H1 (cell line): ENCODE results near the gene CROCC2. TPM values are rescaled to one million over a fixed set of nuclear protein-coding genes. Genes with fewer than 3 reads are reported as not detected.

ENCODE experiments used
- CTCF ChIA-PET: fragments of 300-600 bp; sonication (Branson Sonifier 250); formaldehyde crosslinking; loops from one replicate; lab custom pipeline; 2021; ENCODE audit not compliant: partially characterized antibody; lab: Charles Lee
- POLR2A ChIA-PET: fragments of 300-600 bp; sonication (Branson Sonifier 250); formaldehyde crosslinking; loops from one replicate; lab custom pipeline; 2021; ENCODE audit warnings: inconsistent platforms; ENCODE audit not compliant: partially characterized antibody; lab: Charles Lee
- DNase-seq, 2 experiments: peaks; one replicate each; pipeline versions ENCODE4 v3.0.0 to v3.0.0-alpha.2; 2010 to 2022; ENCODE audit warnings: low spot score in 2 of 2, low read depth in 1 of 2, mixed read lengths in 1 of 2
- FAIRE-seq: peaks from 2 replicates; lab custom pipeline; 2011; peaks lifted over from hg19 to GRCh38; lab: Jason Lieb, UNC
- H2AFZ ChIP-seq: 2 replicates; pipeline ENCODE4 v1.8.1; 2012; ENCODE audit warnings: low read length, inconsistent platforms
- H2AK5ac ChIP-seq: 2 replicates; pipeline ENCODE4 v1.6.1; 2013; ENCODE audit warnings: low read depth, low read length
- H2BK120ac ChIP-seq: replicated peaks from 2 replicates; pipeline ENCODE3; 2013; ENCODE audit warnings: low read depth, low read length, inconsistent platforms
- H2BK12ac ChIP-seq: 2 replicates; pipeline ENCODE4 v1.6.1; 2013; ENCODE audit warnings: low read depth, low read length
- H2BK15ac ChIP-seq: 2 replicates; pipeline ENCODE4 v1.6.1; 2013; ENCODE audit warnings: low read length
- H2BK20ac ChIP-seq: 2 replicates; pipeline ENCODE4 v1.6.1; 2013; ENCODE audit warnings: low read length
- H2BK5ac ChIP-seq: 2 replicates; pipeline ENCODE4 v1.6.1; 2013; ENCODE audit warnings: low read depth, low read length
- H3K14ac ChIP-seq: 2 replicates; pipeline ENCODE4 v1.6.1; 2013; ENCODE audit warnings: inconsistent platforms; ENCODE audit not compliant: insufficient read length
- H3K18ac ChIP-seq: 2 replicates; pipeline ENCODE4 v1.6.1; 2013; ENCODE audit warnings: low read length; ENCODE audit errors: extremely low read depth
- H3K23ac ChIP-seq: 2 replicates; pipeline ENCODE4 v1.6.1; 2013; ENCODE audit warnings: inconsistent platforms; ENCODE audit not compliant: insufficient read length
- H3K23me2 ChIP-seq: 2 replicates; pipeline ENCODE4 v1.6.1; 2013; ENCODE audit warnings: low read depth, low read length
- H3K27ac ChIP-seq: 2 replicates; pipeline ENCODE4 v1.6.1; 2011; ENCODE audit warnings: low read depth, low read length, inconsistent platforms
- H3K27me3 ChIP-seq, 4 experiments: replicated peaks in 1 of 4; 1 replicate in 1 of 4; 2 replicates in 3 of 4; pipeline versions ENCODE4 v1.6.1 to v1.8.1; 2011 to 2013; ENCODE audit warnings: low read length in 3 of 4, mild to moderate bottlenecking in 3 of 4, inconsistent platforms in 2 of 4, mixed read lengths in 2 of 4, moderate library complexity in 1 of 4; ENCODE audit not compliant: control insufficient read depth in 3 of 4, insufficient read depth in 3 of 4; ENCODE audit errors: extremely low read depth in 1 of 4
- H3K36me3 ChIP-seq, 4 experiments: 2 replicates each; pipeline versions ENCODE4 v1.6.1 to v1.8.1; 2011 to 2013; ENCODE audit warnings: mild to moderate bottlenecking in 4 of 4, low read length in 3 of 4, moderate library complexity in 2 of 4, control low read depth in 1 of 4, inconsistent platforms in 1 of 4; ENCODE audit not compliant: insufficient read depth in 4 of 4, control insufficient read depth in 2 of 4
- H3K4ac ChIP-seq: replicated peaks from 2 replicates; pipeline ENCODE3; 2013; ENCODE audit warnings: low read length, low read depth, mixed read lengths, inconsistent platforms; ENCODE audit not compliant: insufficient read length
- H3K4me1 ChIP-seq, 4 experiments: replicated peaks in 1 of 4; 1 replicate in 1 of 4; 2 replicates in 3 of 4; pipeline versions ENCODE4 v1.6.1 to v1.8.1; 2011 to 2013; ENCODE audit warnings: low read length in 3 of 4, inconsistent platforms in 2 of 4, mixed read lengths in 1 of 4; ENCODE audit not compliant: insufficient read depth in 4 of 4, control insufficient read depth in 3 of 4
- H3K4me2 ChIP-seq, 2 experiments: 2 replicates each; pipeline versions ENCODE4 v1.6.1 to v1.8.1; 2011 to 2013; ENCODE audit warnings: low read depth in 2 of 2, low read length in 2 of 2, control low read depth in 1 of 2, inconsistent platforms in 1 of 2, mild to moderate bottlenecking in 1 of 2; ENCODE audit not compliant: insufficient read depth in 1 of 2
- H3K4me3 ChIP-seq, 4 experiments: fragments of 200-600, 300-600 bp in 1 of 4; sonication (generic), shearing (Covaris generic), sonication (Bioruptor Twin) in 1 of 4; 2 replicates each; pipeline versions ENCODE4 v1.5.1 to v1.8.1; 2011 to 2016; ENCODE audit warnings: low read length in 4 of 4, low read depth in 3 of 4, control low read depth in 2 of 4, inconsistent platforms in 2 of 4, mild to moderate bottlenecking in 2 of 4, mixed read lengths in 1 of 4, moderate library complexity in 1 of 4; ENCODE audit not compliant: insufficient read depth in 2 of 4; ENCODE audit errors: extremely low read depth in 1 of 4
- H3K56ac ChIP-seq: replicated peaks from 2 replicates; pipeline ENCODE3; 2013; ENCODE audit warnings: low read depth, mild to moderate bottlenecking, mixed read lengths, low read length, inconsistent platforms; ENCODE audit not compliant: insufficient read length
- H3K79me1 ChIP-seq: 2 replicates; pipeline ENCODE4 v1.6.1; 2013; ENCODE audit warnings: low read depth, low read length, control low read depth
- H3K79me2 ChIP-seq, 2 experiments: 2 replicates each; pipeline versions ENCODE4 v1.6.1 to v1.8.1; 2012 to 2013; ENCODE audit warnings: low read length in 2 of 2, mild to moderate bottlenecking in 2 of 2, inconsistent platforms in 1 of 2; ENCODE audit not compliant: insufficient read depth in 2 of 2, control insufficient read depth in 1 of 2
- H3K9ac ChIP-seq, 4 experiments: replicated peaks in 1 of 4; 1 replicate in 1 of 4; 2 replicates in 3 of 4; pipeline versions ENCODE4 v1.6.1 to v1.8.1; 2011 to 2013; ENCODE audit warnings: low read depth in 3 of 4, low read length in 3 of 4, control low read depth in 2 of 4, mild to moderate bottlenecking in 2 of 4, moderate library complexity in 2 of 4, inconsistent platforms in 1 of 4; ENCODE audit errors: extremely low read depth in 1 of 4
- H3K9me3 ChIP-seq, 2 experiments: 2 replicates each; pipeline versions ENCODE4 v1.6.1 to v1.8.1; 2012 to 2013; ENCODE audit warnings: mild to moderate bottlenecking in 2 of 2, moderate library complexity in 2 of 2, control low read depth in 1 of 2, inconsistent platforms in 1 of 2, low read depth in 1 of 2, low read length in 1 of 2, mixed read lengths in 1 of 2; ENCODE audit not compliant: insufficient read depth in 2 of 2
- H4K20me1 ChIP-seq, 2 experiments: replicated peaks in 1 of 2; 2 replicates each; pipeline versions ENCODE3 to v1.8.1; 2011 to 2013; ENCODE audit warnings: inconsistent platforms in 2 of 2, low read length in 2 of 2, mild to moderate bottlenecking in 1 of 2; ENCODE audit not compliant: insufficient read depth in 2 of 2, control insufficient read depth in 1 of 2
- H4K5ac ChIP-seq: 2 replicates; pipeline ENCODE4 v1.6.1; 2013; ENCODE audit warnings: low read length, low read depth, mixed read lengths, inconsistent platforms; ENCODE audit not compliant: insufficient read length
- H4K8ac ChIP-seq: 2 replicates; pipeline ENCODE4 v1.8.0; 2013; ENCODE audit warnings: mild to moderate bottlenecking, moderate library complexity, low read length, inconsistent platforms; ENCODE audit not compliant: insufficient read depth; ENCODE audit errors: extremely low read depth
- H4K91ac ChIP-seq: replicated peaks from 2 replicates; pipeline ENCODE3; 2013; ENCODE audit warnings: low read length, mixed read lengths, inconsistent platforms; ENCODE audit not compliant: insufficient read length
- RAD21 ChIP-seq, 2 experiments: IDR thresholded peaks in 1 of 2; conservative IDR thresholded peaks in 1 of 2; 2 replicates each; pipeline ENCODE4 v1.6.1; 2011; ENCODE audit warnings: low read depth in 2 of 2, low read length in 2 of 2, improper control_type of control experiment in 1 of 2, inconsistent platforms in 1 of 2, mild to moderate bottlenecking in 1 of 2, moderate library complexity in 1 of 2
- RNF2 ChIP-seq: fragments of 200-900, 300-1000 bp; sonication (generic); IDR thresholded peaks from 2 replicates; pipeline ENCODE4 v1.7.1; 2016; ENCODE audit warnings: borderline replicate concordance, low read depth, mild to moderate bottlenecking, antibody characterized with exemption, low read length; ENCODE audit not compliant: poor library complexity, severe bottlenecking; ENCODE audit errors: missing control alignments
- WGBS, 2 experiments: shearing (Covaris generic) in 1 of 2; methylation state at CpG; one replicate each; pipeline versions ENCODE4 v1.1.6 to v1.1.7; 2013 to 2015; ENCODE audit warnings: low lambda C conversion rate in 2 of 2, mixed read lengths in 2 of 2, inconsistent platforms in 1 of 2, low coverage in 1 of 2, missing lambda C conversion rate in 1 of 2; ENCODE audit not compliant: insufficient replicate concordance in 2 of 2, insufficient coverage in 1 of 2, insufficient read length in 1 of 2; ENCODE audit errors: extremely low coverage in 1 of 2, missing lambda C conversion rate in 1 of 2; 5-methylcytosine and 5-hydroxymethylcytosine counted together
- polyA plus RNA-seq, 7 experiments: library from polyadenylated mRNA; depleted of rRNA in 3 of 7; stranded (reverse) in 5 of 7; unstranded in 2 of 7; fragments of >200 nt in 5 of 7; fragments of 200-250 nt in 2 of 7; gene quantifications; 1 replicate in 5 of 7; 2 replicates in 1 of 7; 4 replicates in 1 of 7; pipeline versions ENCODE4 v1.2.1 to v1.2.3, GENCODE V29; 2011 to 2013; ENCODE audit warnings: missing spikeins in 2 of 7, mixed read lengths in 2 of 7
- total RNA-seq: library from RNA; stranded (reverse); fragmentation: NEBNext Ultra II Directional; extraction: Animal tissue kit (Norgen Biotek cat#: 25700); gene quantifications from 2 replicates; pipeline ENCODE4 v1.2.1, GENCODE V29; 2021
- TF ChIP-seq, protein P1 (sequence below), 3 experiments: IDR thresholded peaks; 1 replicate in 2 of 3; 2 replicates in 1 of 3; pipeline versions ENCODE4 v1.5.1 to v1.6.1; 2011; ENCODE audit warnings: low read length in 3 of 3, mild to moderate bottlenecking in 3 of 3, inconsistent platforms in 2 of 3, low read depth in 1 of 3, moderate library complexity in 1 of 3; ENCODE audit not compliant: insufficient read depth in 1 of 3; ENCODE audit errors: control extremely low read depth in 1 of 3
- TF ChIP-seq, protein P2 (sequence below): IDR thresholded peaks from 2 replicates; pipeline ENCODE4 v1.6.1; 2011; ENCODE audit warnings: low read depth, mild to moderate bottlenecking, low read length; ENCODE audit not compliant: insufficient read depth

CROCC2 gene
- total and polyA plus RNA-seq, 2 of the 8 experiments (the other 6 are each of a cell fraction or from before 2014, with no cell fraction given): not detected

DNA sequence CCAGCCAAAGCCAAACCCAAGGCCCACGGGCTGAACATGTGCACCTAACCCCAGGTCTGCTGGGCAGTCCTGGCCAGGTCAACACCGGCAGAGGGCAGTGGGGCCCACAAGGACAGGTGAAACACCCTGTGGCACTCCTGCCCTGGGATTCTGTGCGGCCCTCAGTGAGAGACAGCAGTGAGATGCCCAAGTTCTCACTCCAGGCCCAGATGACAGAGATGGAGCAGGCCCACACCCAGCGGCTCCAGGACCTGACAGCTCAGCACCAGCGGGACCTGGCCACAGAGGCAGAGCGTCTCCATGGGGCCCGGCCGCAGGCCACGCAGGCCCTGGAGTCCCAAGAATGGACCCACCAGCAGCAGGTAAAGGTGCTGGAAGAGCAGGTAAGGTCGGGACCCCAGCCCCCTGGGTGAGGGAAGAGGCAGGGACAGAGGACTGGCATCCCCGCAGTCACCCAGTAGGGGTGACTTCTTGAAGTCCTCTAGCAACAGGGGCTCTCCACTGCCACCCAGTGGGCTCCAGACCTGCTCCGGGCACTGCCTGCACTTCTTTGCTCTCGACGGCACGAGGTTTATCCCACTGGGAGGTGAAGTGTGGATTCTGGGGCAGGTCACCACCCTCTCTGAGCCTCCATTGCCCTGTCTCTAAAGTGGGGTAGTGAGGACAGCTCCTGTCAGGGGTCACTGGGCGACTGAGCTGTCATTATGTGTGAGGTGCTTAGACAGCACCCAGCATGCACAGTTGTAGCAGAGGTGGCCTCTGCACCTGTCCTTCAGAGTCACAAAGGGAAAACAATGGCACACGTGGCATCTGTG, 83.5 kb downstream of the CROCC2 start:
- H3K4me2 ChIP-seq: no peak overlapping the region
- TF ChIP-seq RAD21 (IDR thresholded peaks at IDR 0.05 in 1 of 2, conservative IDR thresholded peaks at IDR 0.05 in 1 of 2; ENCODE audit: low read depth in 2 of 2, low read length in 2 of 2) (peak; percentile 40 to 56), RNF2 (no peak)
- TF ChIP-seq, protein P1, sequence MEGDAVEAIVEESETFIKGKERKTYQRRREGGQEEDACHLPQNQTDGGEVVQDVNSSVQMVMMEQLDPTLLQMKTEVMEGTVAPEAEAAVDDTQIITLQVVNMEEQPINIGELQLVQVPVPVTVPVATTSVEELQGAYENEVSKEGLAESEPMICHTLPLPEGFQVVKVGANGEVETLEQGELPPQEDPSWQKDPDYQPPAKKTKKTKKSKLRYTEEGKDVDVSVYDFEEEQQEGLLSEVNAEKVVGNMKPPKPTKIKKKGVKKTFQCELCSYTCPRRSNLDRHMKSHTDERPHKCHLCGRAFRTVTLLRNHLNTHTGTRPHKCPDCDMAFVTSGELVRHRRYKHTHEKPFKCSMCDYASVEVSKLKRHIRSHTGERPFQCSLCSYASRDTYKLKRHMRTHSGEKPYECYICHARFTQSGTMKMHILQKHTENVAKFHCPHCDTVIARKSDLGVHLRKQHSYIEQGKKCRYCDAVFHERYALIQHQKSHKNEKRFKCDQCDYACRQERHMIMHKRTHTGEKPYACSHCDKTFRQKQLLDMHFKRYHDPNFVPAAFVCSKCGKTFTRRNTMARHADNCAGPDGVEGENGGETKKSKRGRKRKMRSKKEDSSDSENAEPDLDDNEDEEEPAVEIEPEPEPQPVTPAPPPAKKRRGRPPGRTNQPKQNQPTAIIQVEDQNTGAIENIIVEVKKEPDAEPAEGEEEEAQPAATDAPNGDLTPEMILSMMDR (IDR thresholded peaks at IDR 0.05; ENCODE audit: control extremely low read depth in 1 of 3, insufficient read depth in 1 of 3, low read depth in 1 of 3, low read length in 3 of 3): peak in 2 of 3 experiments; percentile 56 to 81; a peak in 3 of 4 replicates
- TF ChIP-seq, protein P2, sequence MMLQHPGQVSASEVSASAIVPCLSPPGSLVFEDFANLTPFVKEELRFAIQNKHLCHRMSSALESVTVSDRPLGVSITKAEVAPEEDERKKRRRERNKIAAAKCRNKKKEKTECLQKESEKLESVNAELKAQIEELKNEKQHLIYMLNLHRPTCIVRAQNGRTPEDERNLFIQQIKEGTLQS: no peak
- no peak overlapping the region for H4K91ac ChIP-seq
- no peak overlapping the region for H3K23ac ChIP-seq
- FAIRE-seq: no peak
- H3K4me3 ChIP-seq: no peak overlapping the region
- H2BK5ac ChIP-seq: no peak overlapping the region
- no peak overlapping the region for H3K4ac ChIP-seq
- H3K9me3 ChIP-seq: peaks cover 6 to 21% of the 10 kb centered on the region in 2 experiments; a peak in 3 of 4 replicates
- no peak overlapping the region for H3K18ac ChIP-seq
- H3K27me3 ChIP-seq: no peaks in the 10 kb centered on the region
- peak overlapping the region; percentile 51; the same call in 1 of the 2 replicates for H4K8ac ChIP-seq
- WGBS, 2 experiments: 88% methylated on average over 17 of the region's 17 CpGs; no CpG with 5 or more reads in 1 of the 2 experiments
- H3K23me2 ChIP-seq: peaks cover 2% of the 10 kb centered on the region; the same call in 1 of the 2 replicates
- no peak overlapping the region for H3K14ac ChIP-seq
- POLR2A ChIA-PET: interaction anchor here (1.6 kb wide), 1 partner anchor 9 kb away, joined by 3 read pairs; the partner anchor contains the start of gene SNED1
- H2BK20ac ChIP-seq: no peak overlapping the region
- H2BK15ac ChIP-seq: no peak overlapping the region
- CTCF ChIA-PET: interaction anchor here (0.9 to 2.8 kb wide), 6 partner anchors 12 to 157 kb away, joined by 3 to 15 read pairs (median 4); no protein-coding TSS in a partner anchor
- no peak overlapping the region for H2AFZ ChIP-seq
- no peak overlapping the region; the same call in 1 of the 2 replicates for H2AK5ac ChIP-seq
- H3K27ac ChIP-seq: no peak overlapping the region
- no peak overlapping the region for H2BK120ac ChIP-seq
- H3K56ac ChIP-seq: no peak overlapping the region
- H4K5ac ChIP-seq: no peak overlapping the region
- H3K4me1 ChIP-seq: no peaks in the 10 kb centered on the region; a peak in 1 of 7 replicates
- no peaks in the 10 kb centered on the region for H3K79me2 ChIP-seq
- H3K79me1 ChIP-seq: no peaks in the 10 kb centered on the region
- no peaks in the 10 kb centered on the region for H3K36me3 ChIP-seq
- H4K20me1 ChIP-seq: peaks cover 0 to 2% of the 10 kb centered on the region in 2 experiments
- H3K9ac ChIP-seq: no peak overlapping the region
- H2BK12ac ChIP-seq: no peak overlapping the region
- DNase-seq: peak in 1 of 2 experiments; percentile 48
